Measurements from ENCODE around the gene HBE1. TPM values are rescaled to one million over a fixed set of nuclear protein-coding genes. Genes with fewer than 3 reads are reported as not detected.
"Not testable (repeated sequence)": the region's sequence is repeated elsewhere in the genome, so short reads cannot be mapped to it uniquely, and the experiment has no call there.

Gene HBE1
- total and polyA plus RNA-seq, 4 donors: not detected

GRCh38 chr11:5266609-5267008 lies 3.1 kb downstream of the HBE1 start:
- Histone ChIP-seq H3K9me3 (ENCODE audit: control insufficient read depth, low read length) (no peaks in the 10 kb centered on the region), H3K4me3 (ENCODE audit: low read length in 2 of 2) (no peak overlapping the region), H3K36me3 (ENCODE audit: control insufficient read depth in 1 of 2, insufficient read depth in 2 of 2, low read length in 1 of 2) (no peaks in the 10 kb centered on the region), H3K27me3 (ENCODE audit: control insufficient read depth in 1 of 2, insufficient read depth in 2 of 2, low read length in 1 of 2) (peaks cover 0 to 3% of the 10 kb centered on the region in 2 donors), H3K4me1 (ENCODE audit: control insufficient read depth in 1 of 2, insufficient read depth in 2 of 2, low read length in 2 of 2) (no peaks in the 10 kb centered on the region), H3K27ac (ENCODE audit: low read depth in 1 of 2, low read length in 2 of 2) (no peak overlapping the region)
- ATAC-seq (ENCODE audit: low FRiP score) (no peak), DNase-seq (no peak)
- intact Hi-C loops (cut with DNase I): no loop called here

DNA sequence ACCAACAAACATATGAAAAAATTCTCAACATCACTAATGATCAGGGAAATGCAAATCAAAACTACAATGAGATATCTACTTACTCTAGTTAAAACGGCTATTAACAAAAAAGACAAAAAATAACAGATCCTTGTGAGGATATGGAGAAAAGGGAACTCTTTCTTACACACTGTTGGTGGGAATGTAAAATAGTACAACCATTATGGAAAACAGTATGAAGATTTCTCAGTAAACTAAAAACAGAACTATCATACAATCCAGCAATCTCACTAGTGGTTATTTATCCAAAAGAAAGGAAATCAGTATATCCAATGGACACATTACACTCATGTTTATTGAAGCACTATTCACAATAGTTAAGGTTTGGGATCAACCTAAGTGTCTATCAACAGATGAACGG lies 3.9 kb downstream of the HBE1 start:
- Histone ChIP-seq H3K4me1 (ENCODE audit: control insufficient read depth in 1 of 2, insufficient read depth in 2 of 2, low read length in 2 of 2) (no peaks in the 10 kb centered on the region), H3K27ac (ENCODE audit: low read depth in 1 of 2, low read length in 2 of 2) (no peak overlapping the region), H3K36me3 (ENCODE audit: control insufficient read depth in 1 of 2, insufficient read depth in 2 of 2, low read length in 1 of 2) (no peaks in the 10 kb centered on the region), H3K27me3 (ENCODE audit: control insufficient read depth in 1 of 2, insufficient read depth in 2 of 2, low read length in 1 of 2) (peaks cover 0 to 3% of the 10 kb centered on the region in 2 donors), H3K9me3 (ENCODE audit: control insufficient read depth, low read length) (no peaks in the 10 kb centered on the region), H3K4me3 (ENCODE audit: low read length in 2 of 2) (no peak overlapping the region)
- intact Hi-C loops (cut with DNase I): no loop called here
- DNase-seq (no peak), ATAC-seq (ENCODE audit: low FRiP score) (no peak)
- WGBS, 2 donors: 39 to 43% methylated on average over 2 of the region's 2 CpGs

- no peaks in the 10 kb centered on the region for H3K9me3 ChIP-seq (ENCODE audit: control insufficient read depth, low read length)
- intact Hi-C loops (cut with DNase I): no loop called here
- DNase-seq (no peak), ATAC-seq (ENCODE audit: low FRiP score) (no peak)
- no peak overlapping the region for H3K27ac ChIP-seq (ENCODE audit: low read depth in 1 of 2, low read length in 2 of 2)
- 68 to 72% methylated on average over 7 of the region's 7 CpGs for WGBS, 2 donors
- H3K27me3 ChIP-seq (ENCODE audit: control insufficient read depth in 1 of 2, insufficient read depth in 2 of 2, low read length in 1 of 2): no peaks in the 10 kb centered on the region
- H3K36me3 ChIP-seq (ENCODE audit: control insufficient read depth in 1 of 2, insufficient read depth in 2 of 2, low read length in 1 of 2): no peaks in the 10 kb centered on the region
- no peaks in the 10 kb centered on the region for H3K4me1 ChIP-seq (ENCODE audit: control insufficient read depth in 1 of 2, insufficient read depth in 2 of 2, low read length in 2 of 2)
- no peak overlapping the region for H3K4me3 ChIP-seq (ENCODE audit: low read length in 2 of 2)
Measured at GRCh38 chr11:5258543-5259262, 11.0 kb downstream of the HBE1 start.

- no peaks in the 10 kb centered on the region for H3K9me3 ChIP-seq (ENCODE audit: control insufficient read depth, low read length)
- 9 to 12% methylated on average over 2 of the region's 2 CpGs for WGBS, 2 donors
Measured at GRCh38 chr11:5257296-5257695, 12.4 kb downstream of the HBE1 start.

DNA sequence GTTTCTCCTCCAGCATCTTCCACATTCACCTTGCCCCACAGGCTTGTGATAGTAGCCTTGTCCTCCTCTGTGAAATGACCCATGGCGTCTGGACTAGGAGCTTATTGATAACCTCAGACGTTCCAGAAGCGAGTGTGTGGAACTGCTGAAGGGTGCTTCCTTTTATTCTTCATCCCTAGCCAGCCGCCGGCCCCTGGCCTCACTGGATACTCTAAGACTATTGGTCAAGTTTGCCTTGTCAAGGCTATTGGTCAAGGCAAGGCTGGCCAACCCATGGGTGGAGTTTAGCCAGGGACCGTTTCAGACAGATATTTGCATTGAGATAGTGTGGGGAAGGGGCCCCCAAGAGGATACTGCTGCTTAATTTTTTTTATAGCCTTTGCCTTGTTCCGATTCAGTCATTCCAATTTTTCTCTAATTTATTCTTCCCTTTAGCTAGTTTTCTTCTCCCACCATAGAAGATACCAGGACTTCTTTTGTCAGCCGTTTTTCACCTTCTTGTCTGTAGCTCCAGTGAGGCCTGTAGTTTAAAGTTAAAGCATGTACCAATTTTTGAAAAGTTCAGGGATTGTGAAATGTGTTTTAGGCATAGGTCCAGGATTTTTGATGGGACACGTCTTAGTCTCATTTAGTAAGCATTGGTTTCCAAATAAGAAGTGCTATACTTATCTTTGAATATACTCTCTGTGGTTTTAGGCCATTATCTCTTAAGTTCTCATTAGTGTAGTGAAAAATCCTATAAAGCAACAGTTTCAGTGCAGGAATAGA lies 14.9 kb downstream of the HBE1 start, which contains the start of gene HBG2:
Gene HBG2 (minus strand): TSS at position 136 of the 768 bp plus-strand sequence. CDS start 53 bp downstream, at position 83.
- intact Hi-C loops (cut with DNase I); H3K9me3 ChIP-seq (ENCODE audit: control insufficient read depth, low read length); H3K27ac ChIP-seq (ENCODE audit: low read depth in 1 of 2, low read length in 2 of 2); H3K4me3 ChIP-seq (ENCODE audit: low read length in 2 of 2); H3K27me3 ChIP-seq (ENCODE audit: control insufficient read depth in 1 of 2, insufficient read depth in 2 of 2, low read length in 1 of 2); ATAC-seq (ENCODE audit: low FRiP score); DNase-seq; H3K4me1 ChIP-seq (ENCODE audit: control insufficient read depth in 1 of 2, insufficient read depth in 2 of 2, low read length in 2 of 2); H3K36me3 ChIP-seq (ENCODE audit: control insufficient read depth in 1 of 2, insufficient read depth in 2 of 2, low read length in 1 of 2): not testable (repeated sequence)
- 58 to 60% methylated on average over 4 of the region's 9 CpGs for WGBS, 2 donors

More at GRCh38 chr11:5257296-5257695, 12.4 kb downstream of the HBE1 start:
- H3K4me1 ChIP-seq (ENCODE audit: control insufficient read depth in 1 of 2, insufficient read depth in 2 of 2, low read length in 2 of 2): no peaks in the 10 kb centered on the region
- H3K4me3 ChIP-seq (ENCODE audit: low read length in 2 of 2): no peak overlapping the region
- DNase-seq (no peak), ATAC-seq (ENCODE audit: low FRiP score) (no peak)
- intact Hi-C loops (cut with DNase I): no loop called here
- no peaks in the 10 kb centered on the region for H3K36me3 ChIP-seq (ENCODE audit: control insufficient read depth in 1 of 2, insufficient read depth in 2 of 2, low read length in 1 of 2)
- no peaks in the 10 kb centered on the region for H3K27me3 ChIP-seq (ENCODE audit: control insufficient read depth in 1 of 2, insufficient read depth in 2 of 2, low read length in 1 of 2)
- H3K27ac ChIP-seq (ENCODE audit: low read depth in 1 of 2, low read length in 2 of 2): no peak overlapping the region

DNA sequence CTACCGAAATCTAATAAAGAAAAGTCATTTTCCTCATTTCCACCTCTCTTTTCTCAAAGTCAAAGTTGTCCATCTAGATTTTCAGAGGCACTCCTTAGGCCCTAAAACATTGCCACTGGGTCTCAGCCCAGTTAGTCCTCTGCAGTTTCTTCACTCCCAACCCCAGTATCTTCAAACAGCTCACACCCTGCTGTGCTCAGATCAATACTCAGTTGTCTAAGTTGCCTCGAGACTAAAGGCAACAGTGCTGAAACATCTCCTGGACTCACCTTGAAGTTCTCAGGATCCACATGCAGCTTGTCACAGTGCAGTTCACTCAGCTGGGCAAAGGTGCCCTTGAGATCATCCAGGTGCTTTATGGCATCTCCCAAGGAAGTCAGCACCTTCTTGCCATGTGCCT lies 15.7 kb downstream of the HBE1 start:
- ATAC-seq (ENCODE audit: low FRiP score); intact Hi-C loops (cut with DNase I); H3K27me3 ChIP-seq (ENCODE audit: control insufficient read depth in 1 of 2, insufficient read depth in 2 of 2, low read length in 1 of 2); H3K4me1 ChIP-seq (ENCODE audit: control insufficient read depth in 1 of 2, insufficient read depth in 2 of 2, low read length in 2 of 2); DNase-seq; H3K36me3 ChIP-seq (ENCODE audit: control insufficient read depth in 1 of 2, insufficient read depth in 2 of 2, low read length in 1 of 2); H3K9me3 ChIP-seq (ENCODE audit: control insufficient read depth, low read length); H3K4me3 ChIP-seq (ENCODE audit: low read length in 2 of 2); H3K27ac ChIP-seq (ENCODE audit: low read depth in 1 of 2, low read length in 2 of 2): not testable (repeated sequence)
- 78 to 80% methylated on average over 2 of the region's 2 CpGs for WGBS, 2 donors

DNA sequence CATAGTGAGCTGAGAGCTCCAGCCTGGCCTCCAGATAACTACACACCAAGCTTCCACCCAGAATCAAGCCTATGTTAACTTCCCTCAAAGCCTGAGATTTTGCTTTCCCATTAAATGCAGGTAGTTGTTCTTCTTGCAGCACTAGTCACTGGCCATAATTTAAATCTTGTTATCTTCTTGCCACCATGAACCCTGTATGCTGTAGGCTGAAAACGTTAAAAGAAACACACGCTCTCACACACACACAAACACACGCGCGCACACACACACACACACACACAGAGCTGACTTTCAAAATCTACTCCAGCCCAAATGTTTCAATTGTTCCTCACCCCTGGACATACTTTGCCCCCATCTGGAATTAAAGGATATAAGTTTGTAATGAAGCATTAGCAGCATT lies 16.3 kb downstream of the HBE1 start:
- ATAC-seq (ENCODE audit: low FRiP score); H3K4me3 ChIP-seq (ENCODE audit: low read length in 2 of 2); intact Hi-C loops (cut with DNase I); H3K36me3 ChIP-seq (ENCODE audit: control insufficient read depth in 1 of 2, insufficient read depth in 2 of 2, low read length in 1 of 2); H3K27me3 ChIP-seq (ENCODE audit: control insufficient read depth in 1 of 2, insufficient read depth in 2 of 2, low read length in 1 of 2); H3K27ac ChIP-seq (ENCODE audit: low read depth in 1 of 2, low read length in 2 of 2); DNase-seq; H3K9me3 ChIP-seq (ENCODE audit: control insufficient read depth, low read length); H3K4me1 ChIP-seq (ENCODE audit: control insufficient read depth in 1 of 2, insufficient read depth in 2 of 2, low read length in 2 of 2): not testable (repeated sequence)
- 71 to 85% methylated on average over 5 of the region's 5 CpGs for WGBS, 2 donors

DNA sequence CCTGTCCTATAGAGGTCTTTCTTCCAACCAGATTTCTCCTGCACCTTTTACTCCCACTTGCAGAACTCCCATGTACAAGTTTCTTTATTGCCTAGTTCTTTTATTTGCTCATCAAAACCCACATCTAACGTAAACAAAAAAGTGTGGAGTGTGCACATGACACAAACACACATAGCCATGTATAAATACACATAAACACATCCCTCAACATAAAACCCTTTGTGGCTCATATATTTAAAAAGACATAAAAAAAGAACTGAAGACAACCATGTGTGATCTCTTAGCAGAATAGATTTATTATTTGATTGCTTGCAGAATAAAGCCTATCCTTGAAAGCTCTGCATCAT lies 16.9 kb downstream of the HBE1 start:
- no peak overlapping the region for H3K4me3 ChIP-seq (ENCODE audit: low read length in 2 of 2)
- no peak overlapping the region for H3K27ac ChIP-seq (ENCODE audit: low read depth in 1 of 2, low read length in 2 of 2)
- ATAC-seq (ENCODE audit: low FRiP score) (no peak), DNase-seq (no peak)
- 67 to 73% methylated on average over 1 of the region's 1 CpG for WGBS, 2 donors
- no peaks in the 10 kb centered on the region for H3K4me1 ChIP-seq (ENCODE audit: control insufficient read depth in 1 of 2, insufficient read depth in 2 of 2, low read length in 2 of 2)
- H3K27me3 ChIP-seq (ENCODE audit: control insufficient read depth in 1 of 2, insufficient read depth in 2 of 2, low read length in 1 of 2): no peaks in the 10 kb centered on the region
- intact Hi-C loops (cut with DNase I): no loop called here
- no peaks in the 10 kb centered on the region for H3K9me3 ChIP-seq (ENCODE audit: control insufficient read depth, low read length)
- no peaks in the 10 kb centered on the region for H3K36me3 ChIP-seq (ENCODE audit: control insufficient read depth in 1 of 2, insufficient read depth in 2 of 2, low read length in 1 of 2)

Data from aorta (tissue), 5 donors.